Transverse colon (tissue), 4 donors: ENCODE data around the gene OOSP3. TPM values are rescaled to one million over a fixed set of nuclear protein-coding genes. Genes with fewer than 3 reads are reported as not detected.

ENCODE experiments used
- DNase-seq: peaks from one replicate; pipeline ENCODE4 v3.0.0-alpha.2; 2019
- H3K27ac ChIP-seq, 4 donors: fragments of 200-600 bp; sonication (generic); 2 replicates each; pipeline ENCODE4 v1.5.1; 2016 to 2018; ENCODE audit warnings: inconsistent platforms in 4 of 4
- H3K27me3 ChIP-seq: fragments of 200-600 bp; sonication (generic); 2 replicates; pipeline ENCODE4 v1.5.1; 2017; ENCODE audit warnings: inconsistent platforms
- H3K36me3 ChIP-seq, 4 donors: fragments of 200-600 bp; sonication (generic); 2 replicates each; pipeline ENCODE4 v1.5.1; 2017 to 2019; ENCODE audit warnings: inconsistent platforms in 4 of 4
- H3K4me1 ChIP-seq, 4 donors: fragments of 200-600 bp; sonication (generic); 2 replicates each; pipeline ENCODE4 v1.5.1; 2017 to 2020; ENCODE audit warnings: inconsistent platforms in 4 of 4
- H3K4me3 ChIP-seq, 4 donors: fragments of 200-600 bp; sonication (generic); 1 replicate in 1 of 4; 2 replicates in 3 of 4; pipeline versions ENCODE4 v1.5.1 to v1.6.1; 2017 to 2019; ENCODE audit warnings: inconsistent platforms in 4 of 4
- H3K9me3 ChIP-seq, 2 donors: fragments of 200-600 bp; sonication (generic); 2 replicates each; pipeline ENCODE4 v1.5.1; 2017 to 2019; ENCODE audit warnings: inconsistent platforms in 2 of 2
- CTCF ChIP-seq, 5 experiments: fragments of 200-600 bp in 3 of 5; fragments of 450-650 bp in 2 of 5; sonication (generic) in 3 of 5; IDR thresholded peaks; 1 replicate in 2 of 5; 2 replicates in 3 of 5; pipeline ENCODE4 v1.5.1; 2016 to 2017; ENCODE audit warnings: antibody characterized with exemption in 5 of 5, inconsistent platforms in 3 of 5, mild to moderate bottlenecking in 2 of 5, moderate library complexity in 1 of 5
- EP300 ChIP-seq: sonication (generic); formaldehyde crosslinking; IDR thresholded peaks from one replicate; pipeline ENCODE4 v1.6.1; 2017; ENCODE audit warnings: antibody characterized with exemption, low read depth
- POLR2A ChIP-seq: fragments of 450-650 bp; IDR thresholded peaks from one replicate; pipeline ENCODE4 v1.6.1; 2016; ENCODE audit warnings: antibody characterized with exemption, mild to moderate bottlenecking, moderate library complexity
- POLR2AphosphoS5 ChIP-seq, 3 donors: sonication (generic); formaldehyde crosslinking; IDR thresholded peaks; one replicate each; pipeline ENCODE4 v1.6.1; 2016; ENCODE audit warnings: antibody characterized with exemption in 3 of 3
- WGBS, 2 donors: methylation state at CpG; one replicate each; pipeline ENCODE4 v1.1.5; 2018; ENCODE audit warnings: low coverage in 1 of 2; 5-methylcytosine and 5-hydroxymethylcytosine counted together
- in situ Hi-C, 4 donors: fragments of 200-750 bp; cut with MboI; loops; one replicate each; pipeline versions ENCODE4 v1.15.0 to v1.15.1; 2017; ENCODE audit warnings: low sequenced_read_pairs in 3 of 4, low pct_ligation_motif_present in 1 of 4, low pct_unique_long_range_greater_than_20kb in 1 of 4
- intact Hi-C: fragments of 100-400 bp; cut with DNase I; formaldehyde crosslinking; loops from one replicate; pipeline ENCODE4 v1.15.1; 2023; ENCODE audit warnings: low total_unique reads
- total RNA-seq, 4 donors: library from RNA; depleted of rRNA; stranded (reverse); fragments of >200 nt; gene quantifications; one replicate each; pipeline ENCODE4 v1.1.0, GENCODE V29; 2016

Gene OOSP3
- total RNA-seq, 4 donors from 2014 or later = not detected

GRCh38 chr11:59866397-59866796, 12.2 kb upstream of the OOSP3 start, which contains the start of gene TCN1:
TSS of gene TCN1 (minus strand) at chr11:59866487. CDS start at chr11:59866470, 17 bp downstream.
- in situ Hi-C loops = no loop called here
- no peak within 1 kb of the TSS for H3K27ac ChIP-seq
- intact Hi-C loops = no loop called here
- H3K27me3 ChIP-seq = no peaks in the 10 kb centered on the region
- no peak for TF ChIP-seq POLR2A
- TF ChIP-seq POLR2AphosphoS5 (IDR thresholded peaks at IDR 0.05) = no peak
- TF ChIP-seq EP300 = no peak
- no peak for TF ChIP-seq CTCF (IDR thresholded peaks at IDR 0.05)
- H3K36me3 ChIP-seq = no peaks in the 10 kb centered on the region
- no peaks in the 10 kb centered on the region for H3K4me1 ChIP-seq
- peaks cover 0 to 3% of the 10 kb centered on the region in 2 donors for H3K9me3 ChIP-seq
- no peak within 1 kb of the TSS for H3K4me3 ChIP-seq
- WGBS, 2 donors = 49 to 62% methylated on average over 3 of the region's 3 CpGs
- DNase-seq = no peak

GRCh38 chr11:59866836-59867235, 11.7 kb upstream of the OOSP3 start:
- no peak for DNase-seq
- in situ Hi-C loops = no loop called here
- Histone ChIP-seq H3K27ac (no peak overlapping the region), H3K9me3 (peaks cover 0 to 3% of the 10 kb centered on the region in 2 donors), H3K36me3 (no peaks in the 10 kb centered on the region), H3K4me3 (no peak overlapping the region), H3K27me3 (no peaks in the 10 kb centered on the region), H3K4me1 (no peaks in the 10 kb centered on the region)
- TF ChIP-seq CTCF (IDR thresholded peaks at IDR 0.05) = no peak
- TF ChIP-seq POLR2AphosphoS5 (IDR thresholded peaks at IDR 0.05) = no peak
- no peak for TF ChIP-seq POLR2A
- TF ChIP-seq EP300 = no peak
- 71 to 73% methylated on average over 1 of the region's 1 CpG for WGBS, 2 donors
- intact Hi-C loops = no loop called here

- intact Hi-C loops = no loop called here
- no peaks in the 10 kb centered on the region for H3K27me3 ChIP-seq
- H3K9me3 ChIP-seq = peaks cover 0 to 3% of the 10 kb centered on the region in 2 donors
- no peak overlapping the region for H3K4me3 ChIP-seq
- no peak overlapping the region for H3K27ac ChIP-seq
- H3K4me1 ChIP-seq = no peaks in the 10 kb centered on the region
- in situ Hi-C loops = no loop called here
- no peak for DNase-seq
- no peak for TF ChIP-seq POLR2AphosphoS5 (IDR thresholded peaks at IDR 0.05)
- no peak for TF ChIP-seq CTCF (IDR thresholded peaks at IDR 0.05)
- no peak for TF ChIP-seq EP300
- no peak for TF ChIP-seq POLR2A
- H3K36me3 ChIP-seq = no peaks in the 10 kb centered on the region
- 89 to 100% methylated on average over 1 to 2 of the region's 2 CpGs for WGBS, 2 donors
Measured at GRCh38 chr11:59867946-59868345, 10.6 kb upstream of the OOSP3 start.

- in situ Hi-C loops = no loop called here
- no peaks in the 10 kb centered on the region for H3K36me3 ChIP-seq
- H3K9me3 ChIP-seq = peaks cover 0 to 3% of the 10 kb centered on the region in 2 donors
Measured at GRCh38 chr11:59872076-59872475, 6.5 kb upstream of the OOSP3 start.

More at GRCh38 chr11:59872076-59872475, 6.5 kb upstream of the OOSP3 start:
- TF ChIP-seq POLR2AphosphoS5 (IDR thresholded peaks at IDR 0.05) (no peak), CTCF (IDR thresholded peaks at IDR 0.05) (no peak), EP300 (no peak), POLR2A (no peak)
- Histone ChIP-seq H3K4me1 (no peaks in the 10 kb centered on the region), H3K4me3 (no peak overlapping the region), H3K27ac (no peak overlapping the region), H3K27me3 (no peaks in the 10 kb centered on the region)
- intact Hi-C loops = no loop called here
- no peak for DNase-seq
